ENCODE results near the gene GMDS. TPM values are rescaled to one million over a fixed set of nuclear protein-coding genes. Genes with fewer than 3 reads are reported as not detected.

Gene GMDS
- total and polyA plus RNA-seq, 2 of the 4 experiments (the other 2 are of a cell fraction) = 7.3 to 21.9 TPM

DNA sequence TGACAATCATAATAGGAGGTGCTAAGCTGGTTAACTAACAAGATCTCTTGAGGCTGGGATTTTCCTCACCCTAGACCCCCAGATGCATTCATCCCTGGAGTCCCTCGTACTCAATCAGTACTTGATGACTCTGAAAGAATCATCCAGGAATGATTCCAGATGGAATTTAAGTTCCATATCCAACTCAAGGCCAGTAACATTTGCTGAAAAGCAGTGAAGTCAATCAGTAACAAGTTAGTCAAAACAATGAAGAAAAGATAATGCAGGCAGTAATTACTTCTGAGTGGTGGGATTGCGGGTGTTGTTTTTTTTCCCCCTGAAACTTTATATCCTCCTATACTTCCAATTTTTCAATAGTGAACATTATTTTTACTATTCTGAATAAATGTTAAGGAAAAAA lies 18.6 kb downstream of the GMDS start:
- no peak overlapping the region for H2AK5ac ChIP-seq (ENCODE audit: low read depth, low read length)
- no peak for ATAC-seq (ENCODE audit: low read depth)
- H3K18ac ChIP-seq (ENCODE audit: low read depth, low read length) = no peak overlapping the region
- H3K9me1 ChIP-seq (ENCODE audit: insufficient read depth, low read length) = peaks cover 3% of the 10 kb centered on the region; the same call in 1 of the 2 replicates
- no peak overlapping the region for H2AFZ ChIP-seq (replicated peaks; ENCODE audit: low read length, poor library complexity)
- H3K4me2 ChIP-seq (ENCODE audit: low read depth, low read length) = no peak overlapping the region
- H3K9ac ChIP-seq (ENCODE audit: low read depth, low read length) = no peak overlapping the region
- peaks cover 8% of the 10 kb centered on the region; the same call in 1 of the 2 replicates for H3K4me1 ChIP-seq (ENCODE audit: control insufficient read depth, insufficient read depth, low read length)
- no peak overlapping the region for H3K4ac ChIP-seq (ENCODE audit: low read depth, low read length)
- no peaks in the 10 kb centered on the region for H3K9me3 ChIP-seq (ENCODE audit: control insufficient read depth, insufficient read depth, low read length)
- H2BK15ac ChIP-seq (ENCODE audit: low read depth, low read length) = no peak overlapping the region
- no peak overlapping the region for H2BK120ac ChIP-seq (ENCODE audit: low read depth, low read length)
- dilution Hi-C loops (cut with HindIII; ENCODE audit: low sequenced_read_pairs, unreplicated experiment) (no loop called here), intact Hi-C loops (cut with micrococcal nuclease) (no loop called here), in situ Hi-C loops (cut with MboI; ENCODE audit: low sequenced_read_pairs) (no loop called here)
- no peak overlapping the region for H4K91ac ChIP-seq (ENCODE audit: insufficient read depth, low read depth, low read length)
- no peak overlapping the region for H3K56ac ChIP-seq (ENCODE audit: extremely low read depth, insufficient read depth, low read length)
- H3K14ac ChIP-seq (replicated peaks; ENCODE audit: low read depth, low read length) = no peak overlapping the region
- no peak overlapping the region for H2BK5ac ChIP-seq (ENCODE audit: low read depth, low read length, poor library complexity, severe bottlenecking)
- WGBS, 2 experiments (ENCODE audit: extremely low coverage in 2 of 2, insufficient read length in 1 of 2) = no CpG with 5 or more reads among the region's 2 CpGs
- ChIA-PET POLR2A (ENCODE audit: unreplicated experiment) (no interaction called here), CTCF (no interaction called here)
- no peak overlapping the region for H2AK9ac ChIP-seq (replicated peaks; ENCODE audit: low read depth, low read length, poor library complexity)
- no peak overlapping the region for H2BK20ac ChIP-seq (ENCODE audit: low read depth, low read length)
- BruUV-seq (replicated peaks) = no TSS peak
- no peak for DNase-seq
- TF ChIP-seq MAZ (IDR thresholded peaks at IDR 0.05; ENCODE audit: borderline replicate concordance, low read depth, low read length) (no peak), POLR2A (IDR thresholded peaks at IDR 0.05; ENCODE audit: low read depth, low read length) (no peak), NFE2L2 (IDR thresholded peaks at IDR 0.05; ENCODE audit: low read depth, low read length) (no peak), CEBPB (IDR thresholded peaks at IDR 0.05; ENCODE audit: low read depth, low read length) (no peak), RFX5 (IDR thresholded peaks at IDR 0.05; ENCODE audit: low read depth, low read length) (no peak), RCOR1 (IDR thresholded peaks at IDR 0.05; ENCODE audit: insufficient replicate concordance, low read length) (no peak)
- TF ChIP-seq, protein P1, sequence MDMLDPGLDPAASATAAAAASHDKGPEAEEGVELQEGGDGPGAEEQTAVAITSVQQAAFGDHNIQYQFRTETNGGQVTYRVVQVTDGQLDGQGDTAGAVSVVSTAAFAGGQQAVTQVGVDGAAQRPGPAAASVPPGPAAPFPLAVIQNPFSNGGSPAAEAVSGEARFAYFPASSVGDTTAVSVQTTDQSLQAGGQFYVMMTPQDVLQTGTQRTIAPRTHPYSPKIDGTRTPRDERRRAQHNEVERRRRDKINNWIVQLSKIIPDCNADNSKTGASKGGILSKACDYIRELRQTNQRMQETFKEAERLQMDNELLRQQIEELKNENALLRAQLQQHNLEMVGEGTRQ (IDR thresholded peaks at IDR 0.05; ENCODE audit: low read depth, low read length) = no peak
- TF ChIP-seq, protein P2, sequence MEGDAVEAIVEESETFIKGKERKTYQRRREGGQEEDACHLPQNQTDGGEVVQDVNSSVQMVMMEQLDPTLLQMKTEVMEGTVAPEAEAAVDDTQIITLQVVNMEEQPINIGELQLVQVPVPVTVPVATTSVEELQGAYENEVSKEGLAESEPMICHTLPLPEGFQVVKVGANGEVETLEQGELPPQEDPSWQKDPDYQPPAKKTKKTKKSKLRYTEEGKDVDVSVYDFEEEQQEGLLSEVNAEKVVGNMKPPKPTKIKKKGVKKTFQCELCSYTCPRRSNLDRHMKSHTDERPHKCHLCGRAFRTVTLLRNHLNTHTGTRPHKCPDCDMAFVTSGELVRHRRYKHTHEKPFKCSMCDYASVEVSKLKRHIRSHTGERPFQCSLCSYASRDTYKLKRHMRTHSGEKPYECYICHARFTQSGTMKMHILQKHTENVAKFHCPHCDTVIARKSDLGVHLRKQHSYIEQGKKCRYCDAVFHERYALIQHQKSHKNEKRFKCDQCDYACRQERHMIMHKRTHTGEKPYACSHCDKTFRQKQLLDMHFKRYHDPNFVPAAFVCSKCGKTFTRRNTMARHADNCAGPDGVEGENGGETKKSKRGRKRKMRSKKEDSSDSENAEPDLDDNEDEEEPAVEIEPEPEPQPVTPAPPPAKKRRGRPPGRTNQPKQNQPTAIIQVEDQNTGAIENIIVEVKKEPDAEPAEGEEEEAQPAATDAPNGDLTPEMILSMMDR (conservative IDR thresholded peaks at IDR 0.05; ENCODE audit: low read depth, low read length) = no peak
- H3K4me3 ChIP-seq (ENCODE audit: insufficient read depth, low read depth, low read length) = no peak overlapping the region
- no peak overlapping the region for H4K5ac ChIP-seq (ENCODE audit: low read depth, low read length)
- H4K8ac ChIP-seq (ENCODE audit: low read depth in 2 of 2, low read length in 2 of 2) = no peak overlapping the region
- H3K27ac ChIP-seq (ENCODE audit: insufficient read depth, low read length) = no peak overlapping the region
- no peaks in the 10 kb centered on the region for H4K20me1 ChIP-seq (ENCODE audit: insufficient read depth, low read length)
- no peaks in the 10 kb centered on the region for H3K27me3 ChIP-seq (ENCODE audit: control insufficient read depth, insufficient read depth, low read length)
- H3K79me1 ChIP-seq (ENCODE audit: low read depth in 1 of 2, low read length in 2 of 2) = peaks cover 26 to 31% of the 10 kb centered on the region in 2 experiments
- H3K23ac ChIP-seq (ENCODE audit: low read depth, low read length) = no peak overlapping the region
- no peaks in the 10 kb centered on the region for H3K36me3 ChIP-seq (ENCODE audit: control insufficient read depth, insufficient read depth, low read length)
